ENCODE data around the gene MEAK7.

- no peak for TF ChIP-seq CTCF (IDR thresholded peaks at IDR 0.05 in 4 of 5, conservative IDR thresholded peaks at IDR 0.05 in 1 of 5)
- no peak for TF ChIP-seq POLR2A (IDR thresholded peaks at IDR 0.05)
These were observed 44.0 kb upstream of the MEAK7 start for GRCh38 chr16:84548508-84548907.

All from gastrocnemius medialis (tissue), 4 donors.